Spleen (tissue), 11 donors: ENCODE data around the gene NPAS4. TPM values are rescaled to one million over a fixed set of nuclear protein-coding genes. Genes with fewer than 3 reads are reported as not detected.
A peak's percentile ranks its signal among the peaks of the same experiment; 100 is the strongest.

Experiments used
- DNase-seq: peaks from one replicate; pipeline ENCODE4 v3.0.0-alpha.2; 2020
- H3K27ac ChIP-seq, 8 donors: fragments of 200-600 bp; sonication (generic) in 7 of 8; 1 replicate in 4 of 8; 2 replicates in 4 of 8; pipeline versions ENCODE4 v1.5.0 to v1.8.0; 2016 to 2021; ENCODE audit warnings: inconsistent platforms in 4 of 8, mild to moderate bottlenecking in 4 of 8, moderate library complexity in 1 of 8
- H3K27me3 ChIP-seq, 7 donors: fragments of 200-600 bp; sonication (generic) in 6 of 7; replicated peaks in 1 of 7; 1 replicate in 4 of 7; 2 replicates in 3 of 7; pipeline versions ENCODE4 v1.5.0 to v1.8.0; 2016 to 2021; ENCODE audit warnings: inconsistent platforms in 3 of 7, mild to moderate bottlenecking in 1 of 7
- H3K36me3 ChIP-seq, 6 donors: fragments of 200-600 bp; sonication (generic) in 5 of 6; 1 replicate in 4 of 6; 2 replicates in 2 of 6; pipeline versions ENCODE4 v1.5.0 to v1.8.0; 2016 to 2021; ENCODE audit warnings: inconsistent platforms in 2 of 6
- H3K4me1 ChIP-seq, 6 donors: fragments of 200-600 bp; sonication (generic) in 5 of 6; 1 replicate in 3 of 6; 2 replicates in 3 of 6; pipeline versions ENCODE4 v1.5.0 to v1.8.0; 2016 to 2021; ENCODE audit warnings: inconsistent platforms in 3 of 6
- H3K4me3 ChIP-seq, 8 donors: fragments of 200-600 bp; sonication (generic) in 7 of 8; 1 replicate in 4 of 8; 2 replicates in 4 of 8; pipeline versions ENCODE4 v1.5.0 to v1.8.0; 2016 to 2021; ENCODE audit warnings: inconsistent platforms in 4 of 8, mild to moderate bottlenecking in 4 of 8, moderate library complexity in 2 of 8
- H3K9me3 ChIP-seq, 8 donors: fragments of 200-600 bp; sonication (generic) in 7 of 8; 1 replicate in 4 of 8; 2 replicates in 4 of 8; pipeline versions ENCODE4 v1.5.0 to v1.8.0; 2016 to 2021; ENCODE audit warnings: inconsistent platforms in 4 of 8
- POLR2A ChIP-seq, 3 donors: fragments of 450-650 bp; IDR thresholded peaks; one replicate each; pipeline ENCODE4 v1.5.1; 2017; ENCODE audit warnings: antibody characterized with exemption in 3 of 3, mild to moderate bottlenecking in 1 of 3
- POLR2AphosphoS5 ChIP-seq, 3 donors: sonication (generic); formaldehyde crosslinking; IDR thresholded peaks; one replicate each; pipeline ENCODE4 v1.5.1; 2017; ENCODE audit warnings: antibody characterized with exemption in 3 of 3
- WGBS, 5 donors: extraction: QIAGEN DNeasy Blood & Tissue Kit in 3 of 5; methylation state at CpG; one replicate each; pipeline versions ENCODE4 v1.1.5 to v1.1.7; 2013 to 2018; 5-methylcytosine and 5-hydroxymethylcytosine counted together
- intact Hi-C: fragments of 100-400 bp; cut with DNase I; formaldehyde crosslinking; loops from one replicate; pipeline ENCODE4 v1.15.0; 2023; ENCODE audit warnings: low total_unique reads
- polyA plus RNA-seq, 3 donors: library from polyadenylated mRNA; stranded (reverse); fragments of 200-250 nt; gene quantifications; one replicate each; pipeline ENCODE4 v1.2.1, GENCODE V29; 2013
- total RNA-seq, 7 donors: library from RNA; depleted of rRNA in 3 of 7; stranded (reverse); fragments of >200 nt in 3 of 7; fragmentation: NEBNext Ultra II Directional in 4 of 7; extraction: Animal tissue kit (Norgen Biotek cat#: 25700) in 4 of 7; gene quantifications; one replicate each; pipeline versions ENCODE4 v1.1.0 to v1.2.1, GENCODE V29; 2016 to 2021
- TF ChIP-seq, protein P1 (sequence below), 11 experiments: fragments of 200-600 bp in 7 of 11; fragments of 450-650 bp in 4 of 11; sonication (generic) in 4 of 11; IDR thresholded peaks in 8 of 11; conservative IDR thresholded peaks in 3 of 11; 1 replicate in 7 of 11; 2 replicates in 4 of 11; pipeline versions ENCODE4 v1.4.0 to v1.8.0; 2016 to 2021; ENCODE audit warnings: antibody characterized with exemption in 11 of 11, inconsistent platforms in 4 of 11, mild to moderate bottlenecking in 1 of 11
- donor health status: healthy with polysubstance abuse.
- donor health status: DM: no; HTN: no; CAD: no; lungs with moderate emphysema.
- donor health status: DM: no; HTN: no; CAD: no.
- donor health status: Bipolar disorder and iron deficiency.
- donor health status: healthy.
- donor health status: DM: no; HTN: no; CAD: no.
- donor health status: DM: yes; HTN: yes; CAD: no.

The NPAS4 gene
- total and polyA plus RNA-seq, 10 donors = 0.11 to 0.72 (median 0.24) TPM; not detected in 6

DNA sequence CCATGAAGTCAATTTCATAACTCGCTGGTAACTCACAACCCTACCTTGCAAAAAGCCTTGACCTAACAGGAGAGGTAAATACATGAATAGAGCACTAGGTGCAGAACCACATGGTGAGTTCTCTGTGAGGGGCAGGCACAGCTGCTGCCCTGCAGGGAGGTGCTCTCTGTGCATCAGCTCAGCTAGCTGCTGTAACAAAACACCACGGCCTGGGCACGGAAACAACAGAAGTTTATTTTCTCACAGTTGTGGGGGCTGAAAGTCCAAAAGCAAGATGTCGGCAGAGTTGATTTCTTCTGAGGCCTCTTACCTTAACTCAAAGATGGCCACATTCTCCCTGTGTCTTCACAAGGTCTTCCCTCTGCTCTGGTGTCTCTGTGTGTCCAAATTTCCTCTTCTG is 30.8 kb downstream of the NPAS4 start:
- intact Hi-C loops = no loop called here
- Histone ChIP-seq H3K4me3 (no peak overlapping the region), H3K9me3 (no peaks in the 10 kb centered on the region), H3K27ac (no peak overlapping the region), H3K27me3 (no peaks in the 10 kb centered on the region), H3K36me3 (no peaks in the 10 kb centered on the region), H3K4me1 (no peaks in the 10 kb centered on the region)
- WGBS, 5 donors = 84 to 95% (median 88%) methylated on average over 4 of the region's 4 CpGs
- TF ChIP-seq POLR2A (IDR thresholded peaks at IDR 0.05) = no peak
- TF ChIP-seq, protein P1, sequence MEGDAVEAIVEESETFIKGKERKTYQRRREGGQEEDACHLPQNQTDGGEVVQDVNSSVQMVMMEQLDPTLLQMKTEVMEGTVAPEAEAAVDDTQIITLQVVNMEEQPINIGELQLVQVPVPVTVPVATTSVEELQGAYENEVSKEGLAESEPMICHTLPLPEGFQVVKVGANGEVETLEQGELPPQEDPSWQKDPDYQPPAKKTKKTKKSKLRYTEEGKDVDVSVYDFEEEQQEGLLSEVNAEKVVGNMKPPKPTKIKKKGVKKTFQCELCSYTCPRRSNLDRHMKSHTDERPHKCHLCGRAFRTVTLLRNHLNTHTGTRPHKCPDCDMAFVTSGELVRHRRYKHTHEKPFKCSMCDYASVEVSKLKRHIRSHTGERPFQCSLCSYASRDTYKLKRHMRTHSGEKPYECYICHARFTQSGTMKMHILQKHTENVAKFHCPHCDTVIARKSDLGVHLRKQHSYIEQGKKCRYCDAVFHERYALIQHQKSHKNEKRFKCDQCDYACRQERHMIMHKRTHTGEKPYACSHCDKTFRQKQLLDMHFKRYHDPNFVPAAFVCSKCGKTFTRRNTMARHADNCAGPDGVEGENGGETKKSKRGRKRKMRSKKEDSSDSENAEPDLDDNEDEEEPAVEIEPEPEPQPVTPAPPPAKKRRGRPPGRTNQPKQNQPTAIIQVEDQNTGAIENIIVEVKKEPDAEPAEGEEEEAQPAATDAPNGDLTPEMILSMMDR (IDR thresholded peaks at IDR 0.05 in 8 of 11, conservative IDR thresholded peaks at IDR 0.05 in 3 of 11) = no peak
- no peak for TF ChIP-seq POLR2AphosphoS5 (IDR thresholded peaks at IDR 0.05)
- no peak for DNase-seq

GRCh38 chr11:66454247-66454646 is 33.4 kb downstream of the NPAS4 start:
- no peaks in the 10 kb centered on the region for H3K36me3 ChIP-seq

DNA sequence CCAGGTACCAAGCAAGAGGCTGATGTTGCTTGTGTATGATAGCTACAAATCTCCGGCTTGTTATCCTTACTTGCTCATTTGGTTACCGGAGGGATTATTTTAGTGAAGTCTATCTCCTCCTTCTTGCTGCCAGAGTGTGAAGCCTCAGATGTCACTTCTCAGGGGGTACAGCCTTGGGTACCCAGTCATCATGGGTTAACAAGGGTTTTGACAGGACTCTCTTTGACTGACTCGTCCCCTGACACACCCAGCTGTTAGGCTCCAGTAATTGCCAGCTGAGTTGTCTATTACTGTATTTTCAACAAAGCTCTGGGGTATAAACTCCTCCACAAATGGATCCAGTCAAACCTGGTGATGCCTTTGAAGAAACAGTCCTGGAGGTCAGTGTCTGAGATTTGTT is 34.0 kb downstream of the NPAS4 start:
- Histone ChIP-seq H3K9me3 (no peaks in the 10 kb centered on the region), H3K27me3 (no peaks in the 10 kb centered on the region), H3K4me3 (no peak overlapping the region), H3K4me1 (peaks cover 3 to 31% (median 15%) of the 10 kb centered on the region in 6 donors), H3K36me3 (no peaks in the 10 kb centered on the region), H3K27ac (no peak overlapping the region)
- WGBS, 5 donors = 38 to 72% (median 64%) methylated on average over 3 of the region's 3 CpGs
- DNase-seq = no peak
- intact Hi-C loops = no loop called here
- TF ChIP-seq POLR2AphosphoS5 (IDR thresholded peaks at IDR 0.05) (no peak), POLR2A (IDR thresholded peaks at IDR 0.05) (no peak)
- TF ChIP-seq, protein P1 (IDR thresholded peaks at IDR 0.05 in 8 of 11, conservative IDR thresholded peaks at IDR 0.05 in 3 of 11) = no peak

More at GRCh38 chr11:66454247-66454646, 33.4 kb downstream of the NPAS4 start:
- no peak overlapping the region for H3K27ac ChIP-seq
- peaks cover 1 to 26% (median 12%) of the 10 kb centered on the region in 6 donors for H3K4me1 ChIP-seq
- TF ChIP-seq, protein P1 (IDR thresholded peaks at IDR 0.05 in 8 of 11, conservative IDR thresholded peaks at IDR 0.05 in 3 of 11) = no peak
- TF ChIP-seq POLR2AphosphoS5 (IDR thresholded peaks at IDR 0.05) (no peak), POLR2A (IDR thresholded peaks at IDR 0.05) (no peak)
- H3K9me3 ChIP-seq = no peaks in the 10 kb centered on the region
- no peak for DNase-seq
- intact Hi-C loops = no loop called here
- no peak overlapping the region for H3K4me3 ChIP-seq
- WGBS, 5 donors = 25 to 39% (median 30%) methylated on average over 6 of the region's 6 CpGs
- no peaks in the 10 kb centered on the region for H3K27me3 ChIP-seq

DNA sequence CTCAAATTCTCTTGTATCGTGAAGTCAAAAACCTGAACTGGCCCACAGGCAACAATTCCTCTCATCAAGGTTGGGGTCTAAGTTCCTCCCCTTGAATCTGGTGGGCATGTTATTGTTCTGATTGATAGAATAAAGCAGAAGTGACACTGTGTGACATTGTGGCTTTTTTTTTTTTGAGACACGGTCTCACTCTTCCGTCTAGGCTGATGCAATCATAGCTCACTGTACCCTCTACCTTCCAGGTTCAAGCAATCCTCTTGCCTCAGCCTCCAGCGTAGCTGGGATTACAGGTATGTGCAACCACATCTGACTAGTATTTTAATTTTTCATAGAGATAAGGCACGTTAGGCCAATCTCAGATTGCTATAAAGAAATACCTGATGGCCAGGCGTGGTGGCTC is 37.0 kb downstream of the NPAS4 start:
- peaks cover 3 to 31% (median 15%) of the 10 kb centered on the region in 6 donors for H3K4me1 ChIP-seq
- WGBS, 5 donors = 52 to 67% (median 58%) methylated on average over 6 of the region's 6 CpGs
- no peak overlapping the region for H3K4me3 ChIP-seq
- intact Hi-C loops = no loop called here
- H3K27ac ChIP-seq = peak overlapping the region in 1 of 8 donors; percentile 57
- DNase-seq = no peak
- H3K36me3 ChIP-seq = no peaks in the 10 kb centered on the region
- no peaks in the 10 kb centered on the region for H3K27me3 ChIP-seq
- TF ChIP-seq POLR2AphosphoS5 (IDR thresholded peaks at IDR 0.05) = no peak
- TF ChIP-seq, protein P1 (IDR thresholded peaks at IDR 0.05 in 8 of 11, conservative IDR thresholded peaks at IDR 0.05 in 3 of 11) = no peak
- no peak for TF ChIP-seq POLR2A (IDR thresholded peaks at IDR 0.05)
- peaks cover 0 to 4% (median under 1%) of the 10 kb centered on the region in 8 donors for H3K9me3 ChIP-seq
